Pancreas (tissue), 10 donors: ENCODE results near the gene SPTY2D1. TPM values are rescaled to one million over a fixed set of nuclear protein-coding genes. Genes with fewer than 3 reads are reported as not detected.

Experiments
- ATAC-seq, 4 donors: fragments of 200-7000 bp; cut with Tn5 transposase; one replicate each; pipeline versions ENCODE4 v1.8.0 to v1.9.1; 2020; ENCODE audit warnings: mild to moderate bottlenecking in 4 of 4, moderate library complexity in 4 of 4
- DNase-seq, 6 donors: peaks; one replicate each; pipeline ENCODE4 v3.0.0-alpha.2; 2020
- FAIRE-seq: peaks from 2 replicates; lab custom pipeline; 2012; peaks lifted over from hg19 to GRCh38; lab: Jason Lieb, UNC
- H3K27ac ChIP-seq, 4 donors: fragments of 200-600 bp; sonication (generic); 1 replicate in 3 of 4; 2 replicates in 1 of 4; pipeline versions ENCODE4 v1.5.0 to v1.8.0; 2020
- H3K27me3 ChIP-seq, 4 donors: fragments of 200-600 bp; one replicate each; pipeline ENCODE4 v1.8.0; 2021
- H3K36me3 ChIP-seq, 3 donors: fragments of 200-600 bp; sonication (generic) in 1 of 3; one replicate each; pipeline versions ENCODE4 v1.5.0 to v1.8.0; 2020 to 2021
- H3K4me1 ChIP-seq, 3 donors: fragments of 200-600 bp; one replicate each; pipeline ENCODE4 v1.8.0; 2021
- H3K4me3 ChIP-seq, 4 donors: fragments of 200-600 bp; sonication (generic) in 2 of 4; one replicate each; pipeline versions ENCODE4 v1.5.0 to v1.8.0; 2020 to 2021
- H3K9me3 ChIP-seq, 4 donors: fragments of 200-600 bp; one replicate each; pipeline ENCODE4 v1.8.0; 2021
- WGBS, 2 donors: extraction: QIAGEN DNeasy Blood & Tissue Kit; methylation state at CpG; one replicate each; pipeline ENCODE4 v1.1.7; 2013; 5-methylcytosine and 5-hydroxymethylcytosine counted together
- intact Hi-C, 3 donors: fragments of 100-400 bp; cut with DNase I; formaldehyde crosslinking; loops; one replicate each; pipeline versions ENCODE4 v1.11.1 to v1.14.2; 2022
- polyA plus RNA-seq, 2 donors: library from polyadenylated mRNA; stranded (reverse); fragments of 200-250 nt; gene quantifications; one replicate each; pipeline ENCODE4 v1.2.3, GENCODE V29; 2013
- total RNA-seq, 6 donors: library from RNA; stranded (reverse); fragmentation: NEBNext Ultra II Directional in 4 of 6; extraction: Animal tissue kit (Norgen Biotek cat#: 25700) in 4 of 6; gene quantifications; one replicate each; pipeline versions ENCODE4 v1.2.1 to v1.2.4, GENCODE V29; 2021 to 2023
- TF ChIP-seq, protein P1 (sequence below), 4 donors: fragments of 200-600 bp; sonication (generic) in 3 of 4; IDR thresholded peaks; one replicate each; pipeline versions ENCODE4 v1.5.0 to v1.8.0; 2021; ENCODE audit warnings: antibody characterized with exemption in 4 of 4
- donor health status: healthy with polysubstance abuse.
- donor health status: DM: no; HTN: no; CAD: no; lungs with moderate emphysema.
- donor health status: DM: no; HTN: no; CAD: no.
- donor health status: control.
- donor health status: control.
- donor health status: Bipolar disorder and iron deficiency.
- donor health status: DM: yes; HTN: yes; CAD: no.
- donor health status: DM: no; HTN: no; CAD: no.
- donor health status: DM: no; HTN: no; CAD: no.
- donor health status: DM: yes; HTN: yes; CAD: no.

SPTY2D1 gene
- total and polyA plus RNA-seq, 8 donors, result 1.7 to 13.6 (median 7.1) TPM

GRCh38 chr11:18612394-18612793, 21.7 kb downstream of the SPTY2D1 start:
- intact Hi-C loops, result no loop called here
- no peak for FAIRE-seq

DNA sequence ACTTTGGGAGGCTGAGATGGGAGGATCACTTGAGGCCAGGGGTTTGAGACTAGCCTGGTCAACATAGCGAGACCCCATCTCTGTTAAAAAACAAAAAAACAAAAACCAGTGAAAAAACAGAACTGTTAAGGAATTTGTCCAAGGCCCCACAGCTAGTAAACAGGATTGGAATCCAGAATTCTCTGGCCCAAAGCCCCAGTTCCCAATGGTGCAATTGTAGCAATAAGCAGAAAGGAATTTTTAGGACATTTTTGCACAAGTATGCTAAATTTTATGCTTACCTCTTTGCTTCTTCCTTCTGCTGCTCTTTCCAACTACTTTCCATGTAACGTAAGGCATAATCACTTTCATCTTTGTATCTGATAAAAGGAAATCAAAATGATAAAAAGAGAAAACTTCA, 22.9 kb downstream of the SPTY2D1 start:
- TF ChIP-seq, protein P1, sequence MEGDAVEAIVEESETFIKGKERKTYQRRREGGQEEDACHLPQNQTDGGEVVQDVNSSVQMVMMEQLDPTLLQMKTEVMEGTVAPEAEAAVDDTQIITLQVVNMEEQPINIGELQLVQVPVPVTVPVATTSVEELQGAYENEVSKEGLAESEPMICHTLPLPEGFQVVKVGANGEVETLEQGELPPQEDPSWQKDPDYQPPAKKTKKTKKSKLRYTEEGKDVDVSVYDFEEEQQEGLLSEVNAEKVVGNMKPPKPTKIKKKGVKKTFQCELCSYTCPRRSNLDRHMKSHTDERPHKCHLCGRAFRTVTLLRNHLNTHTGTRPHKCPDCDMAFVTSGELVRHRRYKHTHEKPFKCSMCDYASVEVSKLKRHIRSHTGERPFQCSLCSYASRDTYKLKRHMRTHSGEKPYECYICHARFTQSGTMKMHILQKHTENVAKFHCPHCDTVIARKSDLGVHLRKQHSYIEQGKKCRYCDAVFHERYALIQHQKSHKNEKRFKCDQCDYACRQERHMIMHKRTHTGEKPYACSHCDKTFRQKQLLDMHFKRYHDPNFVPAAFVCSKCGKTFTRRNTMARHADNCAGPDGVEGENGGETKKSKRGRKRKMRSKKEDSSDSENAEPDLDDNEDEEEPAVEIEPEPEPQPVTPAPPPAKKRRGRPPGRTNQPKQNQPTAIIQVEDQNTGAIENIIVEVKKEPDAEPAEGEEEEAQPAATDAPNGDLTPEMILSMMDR (IDR thresholded peaks at IDR 0.05), result no peak
- Histone ChIP-seq H3K4me1 (no peaks in the 10 kb centered on the region), H3K36me3 (peaks cover 3 to 52% (median 16%) of the 10 kb centered on the region in 3 donors), H3K27ac (no peak overlapping the region), H3K27me3 (no peaks in the 10 kb centered on the region), H3K4me3 (no peak overlapping the region), H3K9me3 (no peaks in the 10 kb centered on the region)
- WGBS, 2 donors, result 90 to 94% methylated on average over 2 of the region's 2 CpGs
- ATAC-seq (no peak), FAIRE-seq (no peak), DNase-seq (no peak)
- intact Hi-C loops, result no loop called here

More at GRCh38 chr11:18612394-18612793, 21.7 kb downstream of the SPTY2D1 start:
- 84 to 96% methylated on average over 4 of the region's 4 CpGs for WGBS, 2 donors
- Histone ChIP-seq H3K27me3 (no peaks in the 10 kb centered on the region), H3K4me1 (no peaks in the 10 kb centered on the region), H3K36me3 (peaks cover 3 to 52% (median 16%) of the 10 kb centered on the region in 3 donors), H3K9me3 (no peaks in the 10 kb centered on the region), H3K27ac (no peak overlapping the region), H3K4me3 (no peak overlapping the region)
- TF ChIP-seq, protein P1 (IDR thresholded peaks at IDR 0.05), result no peak
- ATAC-seq, result no peak
- DNase-seq, result no peak

DNA sequence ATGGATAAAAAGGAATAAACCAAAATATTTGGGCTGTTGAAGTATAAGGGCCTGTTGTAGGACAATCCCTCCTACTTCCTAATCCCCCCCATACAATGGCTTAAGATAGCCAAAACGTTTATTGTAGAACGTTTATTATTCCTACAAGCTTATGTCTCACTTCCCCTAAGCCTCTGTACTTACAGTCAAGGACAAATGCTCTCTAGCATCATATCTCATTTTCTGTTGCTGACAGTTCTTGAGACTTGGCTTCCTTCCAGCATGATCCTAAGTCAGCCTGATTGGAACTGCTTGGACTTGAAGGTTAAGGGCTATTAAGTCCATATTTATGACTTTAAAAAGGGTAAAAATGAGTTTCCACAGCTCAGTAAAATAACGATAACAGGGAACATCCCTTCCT, 25.8 kb downstream of the SPTY2D1 start:
- no peak for DNase-seq
- H3K9me3 ChIP-seq, result no peaks in the 10 kb centered on the region
- peaks cover 0 to 26% (median 0%) of the 10 kb centered on the region in 3 donors for H3K36me3 ChIP-seq
- TF ChIP-seq, protein P1 (IDR thresholded peaks at IDR 0.05), result no peak
- H3K4me3 ChIP-seq, result no peak overlapping the region
- no peak overlapping the region for H3K27ac ChIP-seq
- FAIRE-seq, result no peak
- no peaks in the 10 kb centered on the region for H3K27me3 ChIP-seq
- 36 to 41% methylated on average over 3 of the region's 3 CpGs for WGBS, 2 donors
- no peak for ATAC-seq
- intact Hi-C loops, result no loop called here
- no peaks in the 10 kb centered on the region for H3K4me1 ChIP-seq

- WGBS, 2 donors, result 94 to 96% methylated on average over 4 of the region's 4 CpGs
- Histone ChIP-seq H3K4me1 (no peaks in the 10 kb centered on the region), H3K27me3 (no peaks in the 10 kb centered on the region), H3K4me3 (no peak overlapping the region), H3K9me3 (no peaks in the 10 kb centered on the region), H3K36me3 (no peaks in the 10 kb centered on the region), H3K27ac (no peak overlapping the region)
- TF ChIP-seq, protein P1 (IDR thresholded peaks at IDR 0.05), result no peak
- no peak for DNase-seq
- no peak for ATAC-seq
- FAIRE-seq, result no peak
- intact Hi-C loops, result no loop called here
These were observed 33.1 kb downstream of the SPTY2D1 start for GRCh38 chr11:18600915-18601569.

DNA sequence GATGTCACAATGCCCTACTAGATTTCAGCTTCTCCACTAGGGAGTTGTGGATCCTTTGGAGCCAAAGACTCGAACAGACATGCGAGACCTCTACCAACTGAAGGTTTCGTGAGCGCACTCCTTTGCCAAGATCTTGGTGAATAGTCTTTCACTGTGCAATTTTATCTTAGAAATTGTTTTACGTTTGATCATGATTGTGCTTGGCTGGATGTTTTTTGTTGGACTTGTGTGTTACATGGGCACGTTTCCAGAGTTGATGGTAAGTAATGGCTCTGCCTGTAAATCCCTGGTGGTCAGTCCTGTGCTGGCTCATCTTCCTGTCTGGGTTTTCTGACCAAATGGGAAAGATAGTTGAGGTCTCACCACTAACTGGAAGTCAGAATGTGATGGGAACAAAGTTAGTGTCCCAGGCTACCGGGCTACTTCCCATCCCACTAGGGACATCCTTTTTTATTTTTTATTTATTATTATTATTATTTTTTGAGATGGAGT, 34.4 kb downstream of the SPTY2D1 start, which contains the start of gene MISFA:
TSS of gene MISFA (plus strand) at position 51 of the 492 bp plus-strand sequence. CDS start at position 191, 140 bp downstream.
- TF ChIP-seq, protein P1 (IDR thresholded peaks at IDR 0.05), result no peak
- ATAC-seq (no peak), DNase-seq (no peak), FAIRE-seq (no peak)
- H3K4me3 ChIP-seq, result no peak within 1 kb of the TSS
- H3K36me3 ChIP-seq, result no peaks in the 10 kb centered on the region
- H3K9me3 ChIP-seq, result no peaks in the 10 kb centered on the region
- H3K27me3 ChIP-seq, result no peaks in the 10 kb centered on the region
- no peaks in the 10 kb centered on the region for H3K4me1 ChIP-seq
- WGBS, 2 donors, result 84 to 88% methylated on average over 7 of the region's 7 CpGs
- intact Hi-C loops, result no loop called here
- no peak within 1 kb of the TSS for H3K27ac ChIP-seq
